Upper lobe of left lung (tissue), 6 donors: ENCODE data around the gene WIPF1. TPM values are rescaled to one million over a fixed set of nuclear protein-coding genes. Genes with fewer than 3 reads are reported as not detected.
A peak's percentile ranks its signal among the peaks of the same experiment; 100 is the strongest.

Experiments
- ATAC-seq, 2 donors: fragments of 200-7000 bp; cut with Tn5 transposase; one replicate each; pipeline ENCODE4 v1.9.1; 2022; ENCODE audit warnings: mild to moderate bottlenecking in 2 of 2, moderate library complexity in 2 of 2; ENCODE audit not compliant: low FRiP score in 2 of 2
- DNase-seq, 2 donors: peaks; one replicate each; pipeline ENCODE4 v3.0.0-alpha.2; 2019 to 2020
- H3K27ac ChIP-seq, 4 donors: fragments of 200-600 bp; sonication (generic); one replicate each; pipeline ENCODE4 v1.5.1; 2016 to 2019
- H3K27me3 ChIP-seq, 4 donors: fragments of 200-600 bp; sonication (generic); one replicate each; pipeline ENCODE4 v1.5.1; 2017 to 2019
- H3K36me3 ChIP-seq, 4 donors: fragments of 200-600 bp; sonication (generic); one replicate each; pipeline ENCODE4 v1.5.1; 2016 to 2019
- H3K4me1 ChIP-seq, 4 donors: fragments of 200-600 bp; sonication (generic); one replicate each; pipeline ENCODE4 v1.5.1; 2018 to 2019
- H3K4me3 ChIP-seq, 4 donors: fragments of 200-600 bp; sonication (generic); one replicate each; pipeline ENCODE4 v1.5.1; 2017 to 2019; ENCODE audit warnings: mild to moderate bottlenecking in 2 of 4, moderate library complexity in 1 of 4
- H3K9me3 ChIP-seq, 4 donors: fragments of 200-600 bp; sonication (generic); one replicate each; pipeline ENCODE4 v1.5.1; 2018 to 2019
- CTCF ChIP-seq, 6 experiments: fragments of 450-650 bp in 4 of 6; fragments of 200-600 bp in 2 of 6; sonication (generic) in 2 of 6; IDR thresholded peaks; one replicate each; pipeline ENCODE4 v1.5.1; 2016 to 2019; ENCODE audit warnings: antibody characterized with exemption in 6 of 6
- EP300 ChIP-seq, 4 donors: sonication (generic); formaldehyde crosslinking; IDR thresholded peaks; one replicate each; pipeline ENCODE4 v1.5.1; 2017; ENCODE audit warnings: antibody characterized with exemption in 4 of 4, control low read depth in 2 of 4
- POLR2A ChIP-seq, 4 donors: fragments of 450-650 bp; IDR thresholded peaks; one replicate each; pipeline ENCODE4 v1.5.1; 2016 to 2017; ENCODE audit warnings: antibody characterized with exemption in 4 of 4, mild to moderate bottlenecking in 2 of 4
- POLR2AphosphoS5 ChIP-seq, 2 donors: sonication (generic); formaldehyde crosslinking; IDR thresholded peaks; one replicate each; pipeline ENCODE4 v1.5.1; 2017; ENCODE audit warnings: antibody characterized with exemption in 2 of 2
- WGBS, 2 donors: methylation state at CpG; one replicate each; pipeline ENCODE4 v1.1.5; 2017 to 2018; 5-methylcytosine and 5-hydroxymethylcytosine counted together
- total RNA-seq, 6 donors: library from RNA; depleted of rRNA in 4 of 6; stranded (reverse); fragments of >200 nt in 4 of 6; gene quantifications; one replicate each; pipeline versions ENCODE4 v1.1.0 to v1.2.1, GENCODE V29; 2016 to 2021
- donor health status: DM: no; HTN: no; CAD: no; lungs with moderate emphysema.
- donor health status: DM: no; HTN: yes; CAD: no; lungs with severe emphysema.

Gene WIPF1
- total RNA-seq, 6 donors from 2014 or later, result 25.1 to 79.0 (median 48.9) TPM

- ATAC-seq, result no peak
- no peak overlapping the region for H3K4me3 ChIP-seq
- peaks cover 0 to 6% (median 3%) of the 10 kb centered on the region in 4 donors for H3K4me1 ChIP-seq
- no peaks in the 10 kb centered on the region for H3K27me3 ChIP-seq
- no peak for DNase-seq
- TF ChIP-seq CTCF (IDR thresholded peaks at IDR 0.05) (no peak), EP300 (IDR thresholded peaks at IDR 0.05) (no peak), POLR2A (IDR thresholded peaks at IDR 0.05) (no peak), POLR2AphosphoS5 (IDR thresholded peaks at IDR 0.05) (no peak)
- H3K27ac ChIP-seq, result no peak overlapping the region
- 66 to 74% methylated on average over 6 of the region's 6 CpGs for WGBS, 2 donors
- H3K36me3 ChIP-seq, result peaks cover 0 to 66% (median 24%) of the 10 kb centered on the region in 4 donors
- no peaks in the 10 kb centered on the region for H3K9me3 ChIP-seq
Observed at GRCh38 chr2:174581491-174581890, 16.1 kb downstream of the WIPF1 start.

GRCh38 chr2:174580951-174581350 lies 16.7 kb downstream of the WIPF1 start:
- TF ChIP-seq POLR2A (IDR thresholded peaks at IDR 0.05) (no peak), POLR2AphosphoS5 (IDR thresholded peaks at IDR 0.05) (no peak), CTCF (IDR thresholded peaks at IDR 0.05) (no peak), EP300 (IDR thresholded peaks at IDR 0.05) (no peak)
- WGBS, 2 donors, result 93 to 94% methylated on average over 2 of the region's 2 CpGs
- no peaks in the 10 kb centered on the region for H3K27me3 ChIP-seq
- ATAC-seq (no peak), DNase-seq (no peak)
- no peak overlapping the region for H3K4me3 ChIP-seq
- H3K27ac ChIP-seq, result no peak overlapping the region
- H3K4me1 ChIP-seq, result peaks cover 0 to 6% (median 0%) of the 10 kb centered on the region in 4 donors
- peaks cover 0 to 68% (median 24%) of the 10 kb centered on the region in 4 donors for H3K36me3 ChIP-seq
- no peaks in the 10 kb centered on the region for H3K9me3 ChIP-seq

GRCh38 chr2:174577967-174578589 lies 19.5 kb downstream of the WIPF1 start:
- TF ChIP-seq CTCF (IDR thresholded peaks at IDR 0.05) (peak in 3 of 6 experiments; percentile 7 to 34 (median 30)), POLR2A (IDR thresholded peaks at IDR 0.05) (no peak)
- no peaks in the 10 kb centered on the region for H3K27me3 ChIP-seq
- no peak overlapping the region for H3K27ac ChIP-seq
- H3K36me3 ChIP-seq, result peaks cover 0 to 61% (median 17%) of the 10 kb centered on the region in 4 donors
- DNase-seq (no peak), ATAC-seq (peak in 1 of 2 donors; percentile 59)
- H3K9me3 ChIP-seq, result no peaks in the 10 kb centered on the region
- no peak overlapping the region for H3K4me3 ChIP-seq
- H3K4me1 ChIP-seq, result peaks cover 3 to 15% (median 12%) of the 10 kb centered on the region in 4 donors

DNA sequence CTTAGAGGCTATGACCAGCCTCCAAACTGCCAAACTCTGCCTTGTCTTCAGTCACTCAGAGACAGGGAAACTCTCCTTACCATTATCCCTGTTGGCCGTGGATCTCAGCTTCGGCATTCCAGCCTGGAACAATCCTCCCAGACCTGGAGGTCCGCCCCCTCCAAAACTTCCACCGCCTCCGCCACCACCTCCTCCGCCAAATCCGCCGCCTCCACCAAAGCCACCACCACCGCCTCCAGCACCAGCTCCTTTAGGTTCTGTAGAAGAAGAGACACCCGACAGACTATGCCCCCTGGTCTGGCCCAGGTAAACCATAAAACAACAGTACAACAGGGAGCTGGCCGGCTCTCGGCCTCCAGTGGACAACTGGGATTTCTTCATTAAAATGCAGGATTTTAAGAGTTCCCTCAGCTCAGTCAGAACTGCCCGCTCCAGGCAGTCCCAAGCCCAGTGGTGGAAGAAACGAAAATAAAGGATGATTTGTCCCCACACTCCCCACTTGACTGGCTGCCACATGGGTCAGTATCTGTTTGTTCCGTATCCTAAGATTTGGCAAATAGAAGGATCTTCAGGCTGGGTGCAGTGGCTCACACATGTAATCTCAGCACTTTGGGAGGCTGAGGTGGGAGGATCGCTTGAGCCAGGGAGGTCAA lies 22.4 kb downstream of the WIPF1 start:
- peaks cover 3 to 15% (median 12%) of the 10 kb centered on the region in 4 donors for H3K4me1 ChIP-seq
- no peaks in the 10 kb centered on the region for H3K27me3 ChIP-seq
- TF ChIP-seq POLR2A (IDR thresholded peaks at IDR 0.05) (no peak), POLR2AphosphoS5 (IDR thresholded peaks at IDR 0.05) (no peak), CTCF (IDR thresholded peaks at IDR 0.05) (no peak), EP300 (IDR thresholded peaks at IDR 0.05) (no peak)
- ATAC-seq (no peak), DNase-seq (peak in 1 of 2 donors; percentile 38)
- H3K4me3 ChIP-seq, result no peak overlapping the region
- 89 to 91% methylated on average over 16 of the region's 16 CpGs for WGBS, 2 donors
- no peaks in the 10 kb centered on the region for H3K9me3 ChIP-seq
- peaks cover 8 to 68% (median 30%) of the 10 kb centered on the region in 4 donors for H3K36me3 ChIP-seq
- H3K27ac ChIP-seq, result no peak overlapping the region
